B cell (primary cell): Measurements from ENCODE around the gene PPP2R2B. TPM values are rescaled to one million over a fixed set of nuclear protein-coding genes. Genes with fewer than 3 reads are reported as not detected.

Source experiments
- ATAC-seq: fragments of 200-7000 bp; cut with Tn5 transposase; one replicate; pipeline ENCODE4 v1.10.0; 2021; ENCODE audit warnings: low read depth, mild to moderate bottlenecking, moderate number of reproducible peaks, moderate library complexity
- CTCF ChIA-PET: fragments of 350-600 bp; sonication (Branson Sonifier 250); formaldehyde crosslinking; loops from one replicate; lab custom pipeline; 2021; ENCODE audit warnings: antibody characterized with exemption, inconsistent platforms; lab: Charles Lee
- POLR2A ChIA-PET: fragments of 350-600 bp; sonication (Branson Sonifier 250); formaldehyde crosslinking; loops from one replicate; lab custom pipeline; 2021; ENCODE audit warnings: antibody characterized with exemption; lab: Charles Lee
- DNase-seq: peaks from one replicate; pipeline ENCODE4 v3.0.0; 2013
- H2AFZ ChIP-seq: 2 replicates; pipeline ENCODE4 v1.6.1; 2012; ENCODE audit warnings: mild to moderate bottlenecking, low read depth, low read length; ENCODE audit not compliant: insufficient read depth, poor library complexity, severe bottlenecking
- H3K27ac ChIP-seq, 2 donors: 1 replicate in 1 of 2; 2 replicates in 1 of 2; pipeline ENCODE4 v1.5.1; 2012 to 2013; ENCODE audit warnings: low read length in 2 of 2, mild to moderate bottlenecking in 2 of 2, moderate library complexity in 1 of 2
- H3K27me3 ChIP-seq, 4 experiments: fragments of 200-600 bp in 1 of 4; sonication (generic) in 1 of 4; replicated peaks in 1 of 4; 1 replicate in 2 of 4; 2 replicates in 2 of 4; pipeline versions ENCODE4 v1.6.1 to v1.7.0; 2013 to 2016; ENCODE audit warnings: low read length in 3 of 4, mild to moderate bottlenecking in 2 of 4, mixed read lengths in 1 of 4, moderate library complexity in 1 of 4; ENCODE audit not compliant: insufficient read depth in 4 of 4, control insufficient read depth in 3 of 4; ENCODE audit errors: control extremely low read depth in 1 of 4
- H3K36me3 ChIP-seq, 2 experiments: replicated peaks in 1 of 2; 1 replicate in 1 of 2; 2 replicates in 1 of 2; pipeline versions ENCODE4 v1.6.1 to v1.7.1; 2013; ENCODE audit warnings: low read length in 1 of 2; ENCODE audit not compliant: insufficient read depth in 2 of 2, control insufficient read depth in 1 of 2; ENCODE audit errors: control extremely low read depth in 1 of 2, extremely low read depth in 1 of 2
- H3K4me1 ChIP-seq, 2 donors: fragments of 200-600 bp in 1 of 2; sonication (generic) in 1 of 2; 1 replicate in 1 of 2; 2 replicates in 1 of 2; pipeline versions ENCODE4 v1.5.1 to v1.6.1; 2013 to 2017; ENCODE audit warnings: low read length in 2 of 2; ENCODE audit not compliant: control insufficient read depth in 2 of 2, insufficient read depth in 2 of 2
- H3K4me2 ChIP-seq: replicated peaks from 2 replicates; pipeline ENCODE3; 2012; ENCODE audit warnings: mild to moderate bottlenecking, low read depth, low read length; ENCODE audit not compliant: poor library complexity, severe bottlenecking
- H3K4me3 ChIP-seq, 5 experiments: fragments of 200-600 bp in 1 of 5; sonication (generic) in 1 of 5; 1 replicate in 3 of 5; 2 replicates in 2 of 5; pipeline versions ENCODE4 v1.5.1 to v1.7.0; 2011 to 2016; ENCODE audit warnings: low read length in 4 of 5, mild to moderate bottlenecking in 4 of 5, low read depth in 2 of 5, control low read depth in 1 of 5, moderate library complexity in 1 of 5; ENCODE audit not compliant: insufficient read depth in 1 of 5; ENCODE audit errors: control extremely low read depth in 1 of 5, extremely low read depth in 1 of 5
- H3K79me2 ChIP-seq: fragments of 200-600 bp; sonication (generic); one replicate; pipeline ENCODE4 v1.6.0; 2016; ENCODE audit warnings: low read length; ENCODE audit not compliant: control insufficient read depth, insufficient read depth
- H3K9ac ChIP-seq: fragments of 200-600 bp; sonication (generic); 2 replicates; pipeline ENCODE4 v1.6.1; 2017; ENCODE audit warnings: mild to moderate bottlenecking, low read length, moderate library complexity
- H3K9me3 ChIP-seq, 3 donors: one replicate each; pipeline versions ENCODE4 v1.6.1 to v1.7.1; 2013; ENCODE audit warnings: low read length in 2 of 3; ENCODE audit not compliant: control insufficient read depth in 2 of 3, insufficient read depth in 1 of 3; ENCODE audit errors: control extremely low read depth in 1 of 3
- H4K20me1 ChIP-seq: 2 replicates; pipeline ENCODE4 v1.6.0; 2012; ENCODE audit warnings: mild to moderate bottlenecking, low read length; ENCODE audit not compliant: insufficient read depth, control insufficient read depth, poor library complexity, severe bottlenecking
- H3K27ac Mint-ChIP-seq: one replicate; pipeline ENCODE4 v1.8.0; 2021; ENCODE audit warnings: mixed read lengths
- H3K27me3 Mint-ChIP-seq: one replicate; pipeline ENCODE4 v1.8.0; 2021; ENCODE audit warnings: mixed read lengths
- H3K4me1 Mint-ChIP-seq: one replicate; pipeline ENCODE4 v1.8.0; 2021; ENCODE audit warnings: mixed read lengths
- H3K4me3 Mint-ChIP-seq: one replicate; pipeline ENCODE4 v1.8.0; 2021; ENCODE audit warnings: mixed read lengths
- H3K9me3 Mint-ChIP-seq: one replicate; pipeline ENCODE4 v1.8.0; 2022; ENCODE audit warnings: mixed read lengths; ENCODE audit not compliant: insufficient read depth
- CTCF ChIP-seq: fragments of 200-600 bp; IDR thresholded peaks from one replicate; pipeline ENCODE4 v1.8.0; 2022; ENCODE audit warnings: antibody characterized with exemption, mild to moderate bottlenecking
- EZH2 ChIP-seq: IDR thresholded peaks from 2 replicates; pipeline ENCODE4 v1.6.1; 2012; ENCODE audit warnings: borderline replicate concordance, low read depth, mild to moderate bottlenecking, moderate library complexity, low read length; ENCODE audit not compliant: insufficient read depth, poor library complexity, severe bottlenecking
- WGBS: methylation state at CpG from one replicate; pipeline ENCODE4 v1.1.5; 2013; ENCODE audit warnings: missing lambda C conversion rate; ENCODE audit not compliant: insufficient coverage; 5-methylcytosine and 5-hydroxymethylcytosine counted together
- intact Hi-C: fragments of 100-400 bp; cut with micrococcal nuclease; formaldehyde crosslinking; loops from one replicate; pipeline ENCODE4 v1.10.0; 2022
- polyA plus RNA-seq: library from polyadenylated mRNA; depleted of rRNA; stranded (reverse); fragments of >200 nt; gene quantifications from 2 replicates; pipeline ENCODE4 v1.2.3, GENCODE V29; 2012
- total RNA-seq, 2 donors: library from RNA; stranded (reverse); fragments of 120-200 nt in 1 of 2; gene quantifications; 1 replicate in 1 of 2; 2 replicates in 1 of 2; pipeline versions ENCODE4 v1.2.3 to v1.2.4, GENCODE V29; 2013 to 2022

Gene PPP2R2B
- total and polyA plus RNA-seq, 2 donors (not counting 1 experiment from before 2014, with no cell fraction given) = 0.03 TPM; not detected in 1

GRCh38 chr5:146624179-146624578 lies 254.4 kb downstream of the PPP2R2B start:
- ChIA-PET CTCF (no interaction called here), POLR2A (no interaction called here)
- Histone ChIP-seq H3K4me3 (no peak overlapping the region), H4K20me1 (no peaks in the 10 kb centered on the region), H3K9ac (no peak overlapping the region), H2AFZ (no peak overlapping the region), H3K4me2 (no peak overlapping the region), H3K79me2 (no peaks in the 10 kb centered on the region), H3K36me3 (no peaks in the 10 kb centered on the region), H3K4me1 (no peaks in the 10 kb centered on the region), H3K27me3 (no peaks in the 10 kb centered on the region), H3K27ac (no peak overlapping the region), H3K9me3 (no peaks in the 10 kb centered on the region)
- 81% methylated on average over 2 of the region's 2 CpGs for WGBS
- intact Hi-C loops = no loop called here
- H3K4me3 Mint-ChIP-seq = no peak overlapping the region
- TF ChIP-seq EZH2 (no peak), CTCF (no peak)
- peaks cover 3% of the 10 kb centered on the region for H3K27me3 Mint-ChIP-seq
- H3K9me3 Mint-ChIP-seq = no peaks in the 10 kb centered on the region
- H3K4me1 Mint-ChIP-seq = no peaks in the 10 kb centered on the region
- DNase-seq = no peak
- no peak overlapping the region for H3K27ac Mint-ChIP-seq
- ATAC-seq = no peak

GRCh38 chr5:146623666-146624065 lies 254.9 kb downstream of the PPP2R2B start:
- ATAC-seq = no peak
- Histone ChIP-seq H3K4me1 (no peaks in the 10 kb centered on the region), H3K27me3 (no peaks in the 10 kb centered on the region), H3K9me3 (no peaks in the 10 kb centered on the region), H3K27ac (no peak overlapping the region), H3K9ac (no peak overlapping the region), H3K4me2 (no peak overlapping the region), H3K36me3 (no peaks in the 10 kb centered on the region), H3K79me2 (no peaks in the 10 kb centered on the region), H3K4me3 (no peak overlapping the region), H4K20me1 (no peaks in the 10 kb centered on the region), H2AFZ (no peak overlapping the region)
- no peak for DNase-seq
- Mint-ChIP-seq H3K9me3 (no peaks in the 10 kb centered on the region), H3K4me1 (no peaks in the 10 kb centered on the region), H3K4me3 (no peak overlapping the region), H3K27me3 (no peaks in the 10 kb centered on the region), H3K27ac (no peak overlapping the region)
- intact Hi-C loops = no loop called here
- POLR2A ChIA-PET = no interaction called here
- TF ChIP-seq CTCF = no peak
- no peak for TF ChIP-seq EZH2
- no CpG with 5 or more reads among the region's 4 CpGs for WGBS
- CTCF ChIA-PET = no interaction called here
